HG03439 (cell line): ENCODE measurements around the gene MALSU1.
"Not testable (repeated sequence)": the region's sequence is repeated elsewhere in the genome, so short reads cannot be mapped to it uniquely, and the experiment has no call there.

ENCODE experiments used
- ATAC-seq: cut with Tn5 transposase; IDR thresholded peaks from one replicate; pipeline ENCODE4 v1.9.1; 2021; ENCODE audit warnings: mild to moderate bottlenecking, moderate library complexity; ENCODE audit not compliant: unreplicated experiment

The MALSU1 gene

DNA sequence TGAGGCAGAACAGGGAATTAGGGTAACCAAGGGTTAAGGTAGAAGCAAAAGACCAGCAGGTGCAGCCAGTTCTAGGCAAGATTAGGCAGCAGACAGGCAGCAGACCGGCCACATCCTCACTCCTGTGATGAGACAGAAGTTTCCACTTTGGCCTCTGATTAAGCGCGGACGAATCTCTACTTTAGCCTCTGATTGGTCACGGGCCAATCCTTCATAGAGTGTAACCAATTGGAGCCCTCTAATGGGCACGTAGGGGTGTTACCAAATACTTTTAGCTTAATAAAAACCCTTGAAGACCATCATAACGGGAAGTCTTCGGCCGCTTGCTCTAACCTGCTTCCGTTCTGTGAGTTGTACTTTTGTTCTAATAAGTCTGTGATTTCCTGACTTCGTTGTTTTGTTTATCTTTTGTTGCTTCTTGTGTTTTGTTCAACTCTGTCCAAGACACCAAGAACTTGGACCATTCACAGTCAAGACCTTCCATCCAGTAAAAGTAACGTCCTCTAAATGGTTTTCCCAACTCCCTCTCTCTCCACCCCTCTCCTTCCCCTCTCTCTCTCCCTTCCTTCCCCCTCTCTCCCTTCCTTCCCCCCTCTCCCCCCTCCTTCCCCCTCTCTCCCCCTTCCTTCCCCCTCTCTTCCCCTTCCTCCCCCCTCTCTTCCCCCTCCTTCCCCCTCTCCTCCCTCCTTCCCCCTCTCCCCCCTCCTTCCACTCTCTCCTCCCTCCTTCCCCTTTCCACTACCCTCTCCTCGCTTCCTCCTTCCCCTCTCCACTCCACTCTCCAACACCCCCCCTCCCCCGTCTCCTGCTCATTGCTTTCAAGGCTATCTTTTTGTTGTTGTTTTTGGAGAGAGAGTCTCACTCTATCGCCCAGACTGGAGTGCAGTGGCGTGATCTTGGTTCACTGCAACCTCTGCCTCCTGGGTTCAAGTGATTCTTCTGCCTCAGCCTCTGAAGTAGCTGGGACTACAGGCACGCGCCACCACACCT lies 13.2 kb upstream of the MALSU1 start:
- no peak for ATAC-seq

- ATAC-seq, result no peak
These were observed 11.5 kb upstream of the MALSU1 start for GRCh38 chr7:23287612-23288011.

- no peak for ATAC-seq
These were observed 8.1 kb upstream of the MALSU1 start for GRCh38 chr7:23290993-23291392.

DNA sequence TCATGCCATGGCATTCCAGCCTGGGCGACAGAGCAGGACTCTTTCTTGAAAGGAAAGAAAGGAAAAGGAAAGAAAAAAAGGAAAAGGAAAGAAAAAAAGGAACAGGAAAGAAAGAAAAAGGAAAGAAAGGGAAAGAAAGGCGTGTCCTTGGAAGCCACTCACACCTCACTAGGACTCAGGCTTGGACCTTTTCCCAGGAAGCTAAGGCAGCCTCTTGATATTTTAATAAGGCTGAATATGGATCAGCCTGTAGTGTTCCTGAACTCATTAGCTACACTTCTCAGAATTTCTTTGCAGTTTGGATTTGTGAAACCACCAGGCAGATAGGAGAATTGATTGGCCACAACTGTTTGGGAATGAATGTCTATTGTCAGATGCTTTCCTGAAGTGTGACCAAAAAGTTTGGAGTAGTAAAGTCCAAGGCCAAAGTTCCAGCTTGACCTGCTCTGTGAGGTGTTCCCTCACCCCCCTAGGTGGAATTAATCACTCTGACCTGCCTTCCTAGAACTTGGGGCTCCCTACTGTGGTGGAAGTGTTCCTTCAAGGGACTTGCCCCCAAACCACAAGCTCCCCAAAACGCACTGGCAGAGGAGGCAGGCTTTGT lies 7.1 kb upstream of the MALSU1 start:
- no peak for ATAC-seq

GRCh38 chr7:23292623-23293022 lies 6.5 kb upstream of the MALSU1 start:
- no peak for ATAC-seq

GRCh38 chr7:23293500-23294073 lies 5.6 kb upstream of the MALSU1 start:
- no peak for ATAC-seq

- no peak for ATAC-seq
These were observed 4.4 kb upstream of the MALSU1 start for GRCh38 chr7:23294549-23295400.

DNA sequence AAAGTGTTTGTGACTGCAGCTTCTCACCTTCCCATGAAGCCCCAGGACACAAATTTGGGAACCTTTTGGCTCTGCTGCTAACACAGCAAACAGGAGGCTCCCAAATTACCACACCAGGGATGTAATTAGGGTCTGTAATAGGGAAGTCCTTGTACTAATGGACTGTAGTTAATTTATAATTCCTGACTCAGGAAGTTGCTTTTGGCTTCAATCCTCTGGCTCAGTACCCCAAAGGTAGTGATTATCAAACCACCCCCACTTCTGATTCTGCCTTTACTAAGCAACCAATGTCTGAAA lies 3.8 kb upstream of the MALSU1 start:
- no peak for ATAC-seq

DNA sequence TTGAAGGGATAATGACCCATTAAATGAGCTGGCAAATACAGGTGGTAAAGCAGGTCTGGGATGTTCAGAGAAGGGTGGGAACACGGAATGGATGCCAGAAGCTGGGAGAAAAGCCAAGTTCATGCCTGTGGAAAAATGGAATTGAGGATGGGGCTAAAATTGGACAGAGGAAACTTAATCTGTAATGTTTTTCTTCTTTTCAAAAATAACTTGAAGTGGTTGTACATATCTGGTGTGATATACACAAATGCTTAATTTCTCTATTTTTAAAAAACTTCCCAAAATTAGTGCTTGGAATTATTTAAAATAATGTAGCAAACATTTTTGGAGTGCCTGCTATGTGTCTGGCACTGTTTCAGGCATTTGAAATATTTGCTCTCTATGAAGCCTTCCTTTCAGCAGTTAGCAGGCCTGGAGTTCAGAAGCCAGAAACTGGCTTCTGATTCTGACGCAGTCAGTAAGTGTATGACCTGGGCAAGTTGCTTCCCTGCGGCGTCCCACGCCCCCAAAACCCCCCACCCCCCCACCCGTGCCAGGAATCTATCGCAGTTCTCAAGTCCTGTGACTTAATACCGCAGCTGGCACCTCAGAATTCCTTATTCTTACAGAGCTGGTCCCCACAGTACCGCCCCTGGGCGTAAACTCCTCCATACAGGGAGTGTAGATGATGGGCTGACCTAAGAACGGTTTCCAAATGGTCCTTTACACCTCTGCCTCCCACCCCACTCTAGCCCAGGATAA lies 828 bp upstream of the MALSU1 start:
- no peak for ATAC-seq

DNA sequence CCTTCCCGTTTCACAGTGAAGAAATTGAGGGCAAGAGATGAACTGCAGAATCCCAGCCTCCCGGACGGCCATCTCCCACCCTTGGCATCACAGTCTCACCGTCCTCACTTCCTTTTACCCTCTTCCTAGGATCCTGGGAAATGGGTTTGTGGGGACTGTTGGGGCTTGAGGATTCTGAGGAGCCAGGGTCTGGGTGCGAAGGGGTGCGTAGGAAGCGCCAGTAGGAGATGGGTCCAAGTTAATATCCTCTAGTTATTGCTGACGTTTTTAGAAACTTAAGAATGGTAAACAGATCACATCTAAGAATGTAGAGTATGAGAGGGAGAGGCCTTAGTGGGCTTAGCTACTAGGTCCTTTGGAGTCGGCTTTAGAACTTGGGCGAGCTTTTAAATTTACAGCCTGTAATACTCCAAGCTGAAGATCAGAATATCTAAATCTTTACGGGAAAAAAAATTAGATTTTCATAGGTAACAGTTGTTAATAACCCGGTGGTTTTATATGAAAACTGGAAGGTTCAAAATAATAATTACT lies 696 bp downstream of the MALSU1 start:
- ATAC-seq, result peak; percentile 3

GRCh38 chr7:23306936-23307521 lies 7.9 kb downstream of the MALSU1 start:
- no peak for ATAC-seq

DNA sequence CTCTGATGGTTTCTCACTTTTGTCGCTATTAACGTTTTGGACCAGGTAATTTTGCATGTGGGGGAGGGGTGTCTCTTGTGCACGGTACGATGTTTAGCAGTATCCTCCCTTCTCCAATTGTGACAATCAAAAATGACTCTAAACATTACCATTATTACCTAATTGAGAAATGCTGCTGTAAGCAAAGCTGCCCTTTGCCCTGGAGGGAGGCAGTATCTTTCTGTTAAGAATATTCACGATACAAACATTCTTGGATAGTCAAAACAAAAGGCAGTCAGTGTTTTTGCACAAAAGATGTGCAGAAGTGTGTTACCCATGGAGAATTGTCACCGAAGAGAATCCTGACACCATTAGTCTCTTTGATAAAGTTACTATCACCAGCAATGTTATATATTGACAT lies 9.6 kb downstream of the MALSU1 start:
- no peak for ATAC-seq

DNA sequence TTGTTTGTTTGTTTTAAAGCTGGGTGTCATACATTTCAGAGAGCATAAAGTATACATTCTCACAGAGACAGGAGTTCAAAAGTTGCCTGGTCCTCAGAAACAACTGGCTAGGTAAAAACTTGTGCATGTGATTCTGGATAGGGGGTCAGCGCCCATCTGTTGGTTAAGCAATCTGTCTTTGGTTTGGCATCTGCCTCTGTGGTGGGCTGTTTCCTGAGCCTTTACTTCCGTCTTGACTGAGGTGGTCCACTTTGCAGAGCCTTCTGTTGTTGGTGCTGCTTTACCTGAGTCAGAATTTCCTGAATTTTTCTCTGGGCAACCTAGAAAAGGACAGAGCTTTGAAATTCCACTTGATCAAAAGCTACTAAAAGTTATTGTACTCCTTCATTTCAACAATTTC lies 13.0 kb downstream of the MALSU1 start:
- ATAC-seq, result not testable (repeated sequence)

- no peak for ATAC-seq
These were observed 16.2 kb downstream of the MALSU1 start for GRCh38 chr7:23315366-23315765.

- no peak for ATAC-seq
These were observed 32.0 kb downstream of the MALSU1 start for GRCh38 chr7:23331132-23331531.

- ATAC-seq, result no peak
These were observed 33.1 kb downstream of the MALSU1 start for GRCh38 chr7:23332193-23332592.

DNA sequence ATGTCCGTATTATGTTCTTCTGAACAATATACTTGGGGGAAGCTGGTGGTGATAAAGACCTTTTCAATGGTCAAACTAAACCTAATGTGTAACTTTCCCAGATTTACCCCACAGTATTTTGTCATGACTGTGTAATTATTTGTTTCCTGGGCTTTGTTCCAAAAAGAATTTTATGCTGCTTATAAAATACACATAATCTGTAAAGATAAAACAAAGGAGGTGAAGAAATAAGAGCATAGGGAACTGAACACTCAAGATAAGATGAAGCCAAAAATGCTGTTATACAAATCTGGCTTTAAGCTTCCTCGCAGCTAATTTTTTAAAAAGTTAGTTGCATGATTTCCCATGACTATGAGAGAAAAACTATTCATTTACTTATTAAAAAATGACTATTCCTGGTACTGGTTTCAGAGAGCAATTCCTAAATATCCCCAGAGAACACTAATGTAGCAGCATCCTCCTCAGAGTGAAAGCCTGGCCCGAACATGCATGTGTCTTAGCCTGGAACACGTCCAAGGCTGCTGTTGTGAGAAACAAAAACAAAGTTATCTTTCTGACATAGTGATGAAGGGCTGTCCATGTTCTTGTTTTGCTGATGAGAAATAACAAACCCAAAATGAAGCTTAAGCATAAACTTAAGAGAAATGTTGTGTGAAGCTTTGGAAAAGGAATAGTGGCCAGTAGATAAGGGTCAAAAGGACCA lies 33.9 kb downstream of the MALSU1 start:
- ATAC-seq, result no peak

DNA sequence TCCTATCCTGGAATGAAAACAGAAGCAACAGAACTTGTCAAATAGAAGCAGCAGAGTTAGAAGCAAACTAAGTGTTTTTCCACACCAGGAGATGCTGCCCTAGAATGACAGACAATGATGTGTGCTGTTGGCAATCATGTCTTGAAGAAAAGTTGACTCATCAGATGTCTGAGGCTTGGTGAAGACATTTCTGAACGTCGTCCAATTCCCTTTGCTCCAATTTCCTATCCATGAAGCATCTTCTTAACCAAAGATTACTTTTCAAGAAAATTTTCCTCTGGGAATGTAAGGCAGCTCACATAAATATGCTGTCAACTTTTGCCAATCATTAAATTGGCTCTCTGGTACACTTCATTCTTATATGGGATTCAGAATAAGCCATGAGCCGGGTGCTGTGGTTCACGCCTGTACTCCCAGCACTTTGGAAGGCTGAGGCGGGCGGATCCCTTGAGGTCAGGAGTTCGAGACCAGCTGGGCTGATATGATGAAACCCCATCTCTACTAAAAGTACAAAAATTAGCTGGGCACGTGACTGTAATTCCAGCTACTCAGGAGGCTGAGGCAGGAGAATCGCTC lies 34.6 kb downstream of the MALSU1 start:
- ATAC-seq, result no peak

DNA sequence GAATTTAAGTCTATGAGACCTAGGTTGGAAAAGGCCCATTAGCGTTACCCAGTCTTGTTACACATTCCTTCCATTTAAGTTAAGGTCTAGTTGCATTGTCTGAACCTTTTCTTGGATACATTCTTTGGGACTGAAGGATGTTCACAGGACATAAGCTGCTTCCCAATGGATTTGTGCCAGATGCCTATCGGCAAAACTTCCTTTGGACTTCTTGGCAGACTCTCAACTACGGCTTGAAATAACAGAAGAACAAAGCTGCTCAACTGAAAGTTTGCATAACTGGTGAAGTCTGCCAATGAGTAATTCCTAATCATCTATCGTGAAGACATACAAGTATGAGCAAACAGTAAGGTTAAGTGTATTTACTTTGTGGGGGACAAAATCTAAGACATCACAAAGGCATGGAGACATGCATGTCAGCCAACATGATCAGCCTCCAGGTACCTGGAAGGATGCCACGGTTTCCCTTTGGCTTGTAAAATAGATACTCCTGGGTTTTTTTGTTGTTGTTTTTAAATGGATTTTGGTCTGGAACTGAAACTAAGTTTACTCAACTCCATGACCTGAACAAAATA lies 35.4 kb downstream of the MALSU1 start:
- ATAC-seq, result no peak
